ENCODE results near the gene NKX2-4.

GRCh38 chr20:21393816-21394519 is 3.4 kb downstream of the NKX2-4 start:
- TF ChIP-seq POLR2A (IDR thresholded peaks at IDR 0.05): no peak
- no peak for TF ChIP-seq CTCF (IDR thresholded peaks at IDR 0.05)
- no peak for TF ChIP-seq POLR2AphosphoS5 (IDR thresholded peaks at IDR 0.05)
- no peak for TF ChIP-seq EP300 (IDR thresholded peaks at IDR 0.05; ENCODE audit: low read depth)
